Hematopoietic multipotent progenitor cell treated with erythropoietin and hydrocortisone succinate and interleukin-3 and kit ligand, for 15 days (in vitro differentiated cells): ENCODE measurements around the gene MLXIP.
A peak's percentile ranks its signal among the peaks of the same experiment; 100 is the strongest.
"Not testable (repeated sequence)": the region's sequence is repeated elsewhere in the genome, so short reads cannot be mapped to it uniquely, and the experiment has no call there.

Source experiments
- DNase-seq: peaks from one replicate; pipeline ENCODE4 v3.0.0-alpha.2; 2015; ENCODE audit warnings: low spot score

The MLXIP gene

GRCh38 chr12:122054842-122055520 lies 23.6 kb upstream of the MLXIP start:
- DNase-seq = no peak

- DNase-seq = not testable (repeated sequence)
Observed at GRCh38 chr12:122056406-122056805, 22.1 kb upstream of the MLXIP start.

GRCh38 chr12:122057007-122057735 lies 21.4 kb upstream of the MLXIP start:
- DNase-seq = no peak

- DNase-seq = no peak
Observed at GRCh38 chr12:122057769-122058168, 20.8 kb upstream of the MLXIP start.

GRCh38 chr12:122058549-122059149 lies 19.9 kb upstream of the MLXIP start:
- DNase-seq = no peak

- DNase-seq = no peak
Observed at GRCh38 chr12:122059203-122059960, 19.2 kb upstream of the MLXIP start.

GRCh38 chr12:122060081-122060501 lies 18.5 kb upstream of the MLXIP start:
- DNase-seq = no peak

GRCh38 chr12:122061253-122061652 lies 17.3 kb upstream of the MLXIP start:
- no peak for DNase-seq

- no peak for DNase-seq
Observed at GRCh38 chr12:122062832-122063693, 15.5 kb upstream of the MLXIP start.

- no peak for DNase-seq
Observed at GRCh38 chr12:122063694-122064024, 14.9 kb upstream of the MLXIP start.

- DNase-seq = peak; percentile 87
Observed at GRCh38 chr12:122064025-122064777, 14.4 kb upstream of the MLXIP start.

GRCh38 chr12:122064780-122065588 lies 13.6 kb upstream of the MLXIP start:
- no peak for DNase-seq

- DNase-seq = no peak
Observed at GRCh38 chr12:122067548-122067947, 11.0 kb upstream of the MLXIP start.

GRCh38 chr12:122067966-122068365 lies 10.6 kb upstream of the MLXIP start:
- no peak for DNase-seq

- peak; percentile 76 for DNase-seq
Observed at GRCh38 chr12:122072031-122072970, 6.3 kb upstream of the MLXIP start.

GRCh38 chr12:122073815-122074214 lies 4.7 kb upstream of the MLXIP start:
- no peak for DNase-seq

- no peak for DNase-seq
Observed at GRCh38 chr12:122076743-122077495, 1.6 kb upstream of the MLXIP start.

- peak; percentile 56 for DNase-seq
Observed at GRCh38 chr12:122079033-122079531, 526 bp downstream of the MLXIP start.
